Neural cell (in vitro differentiated cells): ENCODE data around the gene LAMA5.

Experiments
- CTCF ChIP-seq: fragments of 450-650 bp; IDR thresholded peaks from 2 replicates; pipeline ENCODE4 v1.5.1; 2014; ENCODE audit warnings: antibody characterized with exemption, mild to moderate bottlenecking, moderate library complexity; ENCODE audit not compliant: poor library complexity, severe bottlenecking
- EP300 ChIP-seq: fragments of 450-650 bp; conservative IDR thresholded peaks from 2 replicates; pipeline ENCODE4 v1.6.1; 2014; ENCODE audit warnings: antibody characterized with exemption, mild to moderate bottlenecking, moderate library complexity; ENCODE audit not compliant: poor library complexity, severe bottlenecking
- EZH2 ChIP-seq: fragments of 200-600, 300-800 bp; shearing (Covaris generic), sonication (generic); IDR thresholded peaks from 2 replicates; pipeline ENCODE4 v1.6.1; 2014; ENCODE audit warnings: antibody characterized with exemption, low read length, borderline replicate concordance, mild to moderate bottlenecking; ENCODE audit not compliant: insufficient read depth, poor library complexity, severe bottlenecking
- POLR2AphosphoS5 ChIP-seq: IDR thresholded peaks from 2 replicates; pipeline ENCODE4 v1.6.1; 2012
- RAD21 ChIP-seq: fragments of 450-650 bp; conservative IDR thresholded peaks from 2 replicates; pipeline ENCODE4 v1.6.1; 2014; ENCODE audit warnings: antibody characterized with exemption, mild to moderate bottlenecking, moderate library complexity
- TAF1 ChIP-seq: IDR thresholded peaks from 2 replicates; pipeline ENCODE4 v1.6.1; 2012; ENCODE audit warnings: low read depth

- TF ChIP-seq EZH2 (no peak), CTCF (no peak), RAD21 (no peak), TAF1 (no peak), POLR2AphosphoS5 (no peak), EP300 (no peak)
Observed at GRCh38 chr20:62358171-62359042, 8.7 kb downstream of the LAMA5 start.
